HG03066 (cell line): ENCODE measurements around the gene PAK2.
"Not testable (repeated sequence)": the region's sequence is repeated elsewhere in the genome, so short reads cannot be mapped to it uniquely, and the experiment has no call there.

ENCODE experiments used
- ATAC-seq: cut with Tn5 transposase; IDR thresholded peaks from one replicate; pipeline ENCODE4 v1.9.1; 2021; ENCODE audit warnings: low read depth; ENCODE audit not compliant: unreplicated experiment

PAK2 gene

DNA sequence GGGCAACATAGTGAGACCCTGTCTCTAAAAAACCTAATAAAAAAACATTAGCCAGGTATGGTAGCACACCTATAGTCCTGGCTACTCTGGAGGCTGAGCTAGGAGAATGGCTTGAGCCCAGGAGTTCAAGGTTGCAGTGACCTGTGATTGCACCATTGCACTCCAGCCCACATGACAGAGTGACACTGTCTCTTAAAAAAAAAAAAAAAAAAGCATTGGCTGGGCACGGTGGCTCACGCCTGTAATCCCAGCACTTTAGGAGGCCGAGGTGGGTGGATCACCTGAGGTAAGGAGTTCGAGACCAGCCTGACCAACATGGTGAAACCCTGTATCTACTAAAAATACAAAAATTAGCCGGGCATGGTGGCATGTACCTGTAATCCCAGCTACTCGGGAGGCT, 99.7 kb downstream of the PAK2 start:
- ATAC-seq, result not testable (repeated sequence)

DNA sequence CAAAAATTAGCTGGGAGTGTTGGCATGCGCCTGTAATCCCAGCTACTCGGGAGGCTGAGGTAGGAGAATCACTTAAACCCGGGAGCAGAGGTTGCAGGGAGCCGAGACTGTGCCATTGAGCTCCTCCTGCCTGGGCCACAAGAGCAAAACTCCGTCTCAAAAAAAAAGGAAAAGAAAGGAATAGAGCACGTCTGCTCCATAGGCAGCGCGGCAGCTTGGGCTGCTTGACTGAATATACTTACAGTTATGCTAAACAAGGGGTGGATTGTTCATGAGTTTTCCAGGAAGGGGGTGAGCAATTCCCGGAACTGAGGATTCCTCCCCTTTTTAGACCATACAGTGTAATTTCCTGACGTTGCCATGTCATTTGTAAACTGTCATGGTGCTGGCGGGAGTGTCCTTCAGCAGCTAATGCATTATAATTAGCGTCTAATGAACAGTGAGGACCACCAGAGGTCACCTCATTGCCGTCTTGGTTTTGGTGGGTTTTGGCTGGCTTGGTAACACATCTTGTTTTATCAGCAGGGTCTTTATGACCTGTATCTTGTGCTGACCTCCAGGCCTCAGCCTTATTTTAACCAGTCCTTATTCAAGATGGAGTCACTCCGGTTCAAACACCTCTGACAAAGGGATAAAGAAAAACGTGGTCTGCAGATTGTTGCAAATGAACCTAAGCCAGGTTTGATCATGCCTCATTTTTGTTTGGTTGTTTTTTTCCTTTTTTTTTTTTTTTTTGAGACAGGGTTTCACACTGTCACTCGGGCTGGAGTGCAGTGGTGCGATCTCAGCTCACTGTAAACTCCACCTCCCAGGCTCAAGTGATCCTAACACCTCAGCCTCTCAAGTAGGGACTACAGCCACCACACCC, 103.1 kb downstream of the PAK2 start:
- ATAC-seq, result no peak

DNA sequence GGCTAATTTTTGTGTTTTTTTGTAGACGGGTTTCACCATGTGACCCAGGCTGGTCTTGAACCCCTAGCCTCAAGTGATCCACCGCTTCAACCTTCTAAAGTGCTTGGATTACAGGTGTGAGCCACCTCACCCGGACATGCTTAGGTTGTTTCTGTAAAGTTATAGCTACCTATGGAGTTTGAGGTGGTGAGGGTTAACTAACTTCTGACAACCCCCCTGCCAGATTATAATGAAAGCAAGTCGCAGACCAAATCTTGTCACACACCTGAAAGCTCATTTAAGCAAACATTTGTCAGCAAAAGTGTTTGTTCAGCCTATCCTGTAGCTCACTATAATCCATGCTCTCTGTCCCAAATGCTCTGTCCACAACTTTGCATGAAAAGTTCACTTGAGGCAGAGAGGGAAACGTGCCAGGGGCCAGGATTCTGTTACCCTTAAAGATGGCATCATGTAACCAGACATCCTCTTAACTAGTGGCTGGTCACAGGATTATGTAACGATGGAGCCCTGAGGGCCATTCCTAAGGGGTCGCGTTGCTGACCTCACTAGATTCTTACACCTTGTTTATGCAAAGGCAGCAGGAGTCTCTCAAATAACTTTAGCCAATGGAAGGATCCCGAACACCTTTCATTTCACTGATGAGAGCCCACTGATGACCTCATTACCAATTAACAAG, 103.9 kb downstream of the PAK2 start:
- no peak for ATAC-seq

DNA sequence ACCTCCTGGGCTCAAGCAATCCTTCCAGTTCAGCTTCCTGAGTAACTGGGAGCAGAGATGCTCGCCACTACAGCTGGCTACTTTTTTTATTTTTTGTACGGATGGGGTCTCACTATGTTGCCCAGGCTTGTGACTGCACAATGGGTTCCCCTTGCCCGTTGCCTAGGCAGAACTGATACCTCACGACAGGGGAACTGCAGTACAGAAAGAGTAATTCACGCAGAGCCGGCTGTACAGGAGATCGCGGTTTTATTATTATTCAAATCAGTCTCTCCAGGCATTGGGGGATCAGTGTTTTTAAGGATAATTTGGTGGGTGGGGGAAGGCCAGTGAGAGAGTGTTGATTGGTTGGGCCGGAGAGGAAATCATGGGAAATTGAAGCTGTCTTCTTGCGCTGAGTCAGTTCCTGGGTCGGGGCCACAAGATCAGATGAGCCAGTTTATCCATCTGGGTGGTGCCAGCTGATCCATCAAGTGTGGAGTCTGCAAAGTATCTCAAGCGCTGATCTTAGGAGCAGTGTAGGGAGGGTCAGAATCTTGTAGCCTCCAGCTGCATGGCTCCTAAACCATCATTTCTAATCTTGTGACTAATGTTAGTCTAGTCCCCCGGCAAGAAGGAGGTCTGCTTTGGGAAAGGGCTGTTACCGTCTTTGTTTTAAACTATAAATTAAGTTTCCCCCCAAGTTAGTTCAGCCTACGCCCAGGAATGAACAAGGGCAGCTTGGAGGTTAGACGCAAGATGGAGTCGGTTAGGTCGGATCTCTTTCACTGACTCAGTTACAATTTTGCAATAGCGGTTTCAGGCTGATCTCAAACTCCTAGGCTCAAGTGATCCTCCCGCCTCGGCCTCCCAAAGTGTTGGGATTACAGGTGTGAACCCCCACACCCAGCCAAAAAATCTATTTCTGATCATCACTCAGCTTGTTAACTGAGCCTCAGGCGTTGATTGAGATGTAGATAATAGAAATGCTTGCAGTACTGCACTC, 104.9 kb downstream of the PAK2 start:
- ATAC-seq, result not testable (repeated sequence)

DNA sequence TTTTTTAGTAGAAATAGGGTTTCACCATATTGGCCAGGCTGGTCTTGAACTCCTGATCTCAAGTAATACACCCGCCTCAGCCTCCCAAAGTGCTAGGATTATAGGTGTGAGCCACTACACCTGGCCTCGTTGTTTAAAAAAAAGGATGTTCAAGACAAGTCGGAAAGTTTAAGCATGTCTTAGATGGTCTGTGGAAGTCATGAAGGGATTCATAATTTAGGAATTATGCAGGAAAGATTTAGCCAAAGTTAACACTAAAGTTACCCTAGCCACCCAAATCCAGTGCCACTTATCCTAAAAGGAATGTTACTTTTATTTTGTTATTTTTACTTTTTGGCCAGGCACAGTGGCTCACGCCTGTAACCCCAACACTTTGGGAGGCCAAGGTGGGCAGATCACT, 108.7 kb downstream of the PAK2 start:
- ATAC-seq, result not testable (repeated sequence)

DNA sequence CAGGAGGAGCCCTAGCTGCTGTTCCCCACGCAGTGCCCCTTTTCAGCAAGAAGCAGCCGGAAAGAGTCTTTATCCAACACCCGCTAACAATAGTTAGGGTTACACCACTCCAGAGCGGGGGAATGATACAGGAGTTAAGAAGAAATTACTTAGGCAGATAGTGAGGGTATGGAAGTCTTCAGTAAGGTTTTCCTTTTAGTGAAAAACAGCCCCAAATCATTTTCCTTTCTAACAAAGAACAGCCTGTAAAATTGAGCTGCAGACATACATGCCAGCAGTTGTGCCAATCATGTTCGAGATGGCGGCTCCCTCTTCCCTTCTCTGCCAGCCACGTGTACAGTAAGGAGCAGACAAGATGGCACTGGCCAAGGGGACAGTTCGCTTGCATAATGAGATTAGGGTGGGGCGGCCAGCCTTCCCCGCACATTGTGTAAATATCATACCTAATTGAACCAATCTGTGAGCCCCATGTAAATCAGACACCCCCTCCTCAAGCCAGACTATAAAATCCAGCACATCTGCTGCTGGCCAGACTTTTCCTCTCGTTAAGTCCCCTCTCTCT, 109.6 kb downstream of the PAK2 start:
- no peak for ATAC-seq

DNA sequence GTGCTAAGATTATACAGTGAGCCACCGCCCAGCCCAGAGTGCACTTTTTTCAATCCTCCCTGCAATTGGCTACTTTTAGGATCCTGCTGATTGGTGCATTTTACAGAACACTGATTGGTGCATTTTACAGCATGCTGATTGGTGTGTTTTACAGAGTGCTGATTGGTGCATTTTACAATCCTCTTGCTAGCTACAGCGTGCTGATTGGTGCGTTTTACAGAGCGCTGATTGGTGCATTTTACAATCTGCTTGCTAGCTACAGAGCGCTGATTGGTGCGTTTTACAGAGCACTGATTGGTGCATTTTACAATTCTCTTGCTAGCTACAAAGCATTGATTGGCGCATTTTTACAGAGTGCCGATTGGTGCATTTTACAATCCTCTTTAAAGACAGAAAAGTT, 123.3 kb downstream of the PAK2 start:
- not testable (repeated sequence) for ATAC-seq

DNA sequence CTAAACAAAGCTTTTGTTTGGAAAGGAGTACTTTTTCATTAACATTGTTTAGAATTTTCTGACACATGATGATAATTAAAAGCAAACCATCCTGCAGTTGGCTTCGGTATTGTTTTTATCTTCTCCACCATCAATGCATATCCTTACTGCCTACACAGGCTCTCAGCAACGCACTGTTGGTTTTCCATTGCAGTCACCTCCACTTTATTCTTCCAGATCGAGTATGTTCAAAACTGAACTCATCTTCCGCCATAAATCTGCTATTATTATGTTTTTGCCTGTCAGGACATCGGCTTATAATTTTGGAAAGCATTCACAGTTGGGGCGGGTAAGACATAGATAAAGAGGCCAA, 127.5 kb downstream of the PAK2 start:
- ATAC-seq, result no peak

DNA sequence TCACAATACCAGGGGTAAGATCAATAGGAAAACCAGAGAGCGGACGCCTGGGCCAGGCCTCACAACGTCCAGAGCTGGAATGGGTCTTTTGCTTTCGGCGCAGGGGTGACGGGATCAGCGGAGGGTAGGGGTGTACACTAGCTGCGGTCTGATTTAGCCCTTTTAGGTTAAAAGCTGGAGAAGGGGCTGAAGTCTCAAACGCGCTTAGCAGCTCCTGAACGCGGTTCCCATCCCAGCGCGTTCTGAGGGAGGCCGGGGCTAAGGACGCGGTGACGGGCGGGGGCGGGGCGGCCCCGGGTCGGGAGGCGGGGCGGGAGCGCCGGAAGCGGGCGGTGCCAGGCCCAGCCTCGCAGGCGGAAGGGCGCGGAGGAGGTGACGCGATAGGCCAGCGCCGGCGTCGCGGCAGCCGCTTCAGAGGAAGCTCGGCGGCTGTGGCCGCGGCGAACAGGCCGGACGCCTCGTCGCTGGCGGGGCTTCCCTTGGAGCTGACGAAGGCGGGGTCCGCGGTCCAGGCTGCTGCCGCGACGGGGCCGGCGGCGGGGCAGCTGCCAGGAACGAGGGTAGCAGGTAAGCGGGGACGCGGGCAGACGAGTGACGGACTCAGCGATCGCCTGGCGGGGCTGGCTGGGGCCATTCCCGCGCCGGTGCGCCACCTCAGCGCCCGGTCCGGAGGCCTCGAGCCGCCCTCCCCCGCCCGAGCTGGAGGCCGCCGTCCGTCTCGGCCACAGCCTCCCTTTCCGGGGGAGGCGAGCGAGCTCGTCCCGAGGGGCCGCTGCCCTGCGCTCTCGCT, 128.0 kb downstream of the PAK2 start, which contains the start of gene SENP5:
Gene SENP5, plus strand, starts transcription at position 414 of the 790 bp plus-strand sequence. CDS start 17,262 bp downstream, outside the sequence.
- ATAC-seq, result peak; percentile 86

DNA sequence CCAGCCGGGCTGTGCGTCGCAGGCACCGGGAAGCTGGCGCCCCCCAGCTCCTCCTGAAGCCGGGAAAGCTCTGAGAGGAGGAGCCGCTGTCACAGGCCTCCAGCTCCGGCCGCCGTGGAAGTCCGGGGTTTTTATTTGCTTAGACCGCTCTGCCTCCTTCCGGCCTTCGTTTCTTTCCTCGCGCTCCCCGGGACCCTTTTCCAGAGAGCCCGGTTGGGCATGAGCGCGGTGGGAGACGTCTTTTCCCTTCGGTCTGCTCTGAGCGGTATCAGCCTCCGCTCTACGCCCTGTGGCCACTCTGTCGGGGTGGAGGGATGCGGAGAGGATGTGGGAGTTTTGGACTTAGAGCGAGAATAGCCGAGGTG, 128.6 kb downstream of the PAK2 start:
- no peak for ATAC-seq

DNA sequence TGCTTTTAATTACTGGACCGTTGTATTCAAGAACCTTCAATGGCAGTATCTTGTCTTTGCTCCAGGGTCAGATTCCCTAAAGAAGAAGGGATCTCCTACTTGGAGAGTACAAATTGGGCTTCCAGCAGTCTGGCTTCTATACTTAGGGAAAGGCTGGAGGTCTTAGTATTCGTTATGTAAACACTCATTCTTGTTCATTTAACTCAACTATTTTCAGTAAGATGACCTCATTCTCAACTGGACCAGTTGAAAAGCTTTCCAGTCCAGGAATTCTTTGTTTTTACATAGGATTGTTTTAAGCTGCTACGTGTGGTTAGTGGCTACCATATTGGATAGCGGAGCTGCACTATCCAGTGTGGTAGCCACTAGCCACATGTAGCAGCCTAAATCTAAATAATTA, 132.7 kb downstream of the PAK2 start:
- no peak for ATAC-seq

DNA sequence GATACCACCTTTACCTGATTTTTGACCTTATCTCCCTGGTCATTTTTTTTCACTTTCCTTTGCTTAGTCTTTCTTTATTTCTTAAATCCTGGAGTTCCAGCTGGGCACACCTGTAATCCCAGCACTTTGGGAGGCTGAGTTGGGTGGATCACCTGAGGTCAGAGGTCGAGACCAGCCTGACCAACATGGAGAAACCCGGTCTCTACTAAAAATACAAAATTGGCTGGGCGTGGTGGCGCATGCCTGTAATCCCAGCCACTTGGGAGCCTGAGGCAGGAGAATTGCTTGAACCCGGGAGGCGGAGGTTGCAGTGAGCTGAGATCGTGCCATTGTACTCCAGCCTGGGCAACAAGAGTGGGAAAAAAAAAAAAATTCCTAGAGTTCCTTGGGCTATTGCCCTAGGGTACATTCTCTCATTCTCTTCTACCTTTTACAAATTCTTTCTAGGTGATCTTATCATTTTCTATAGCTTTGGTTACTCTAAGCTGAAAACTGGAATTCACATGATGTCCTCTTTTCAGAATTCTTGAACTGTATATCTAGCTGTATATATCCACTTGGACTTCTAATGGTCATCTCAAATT, 134.9 kb downstream of the PAK2 start:
- not testable (repeated sequence) for ATAC-seq

DNA sequence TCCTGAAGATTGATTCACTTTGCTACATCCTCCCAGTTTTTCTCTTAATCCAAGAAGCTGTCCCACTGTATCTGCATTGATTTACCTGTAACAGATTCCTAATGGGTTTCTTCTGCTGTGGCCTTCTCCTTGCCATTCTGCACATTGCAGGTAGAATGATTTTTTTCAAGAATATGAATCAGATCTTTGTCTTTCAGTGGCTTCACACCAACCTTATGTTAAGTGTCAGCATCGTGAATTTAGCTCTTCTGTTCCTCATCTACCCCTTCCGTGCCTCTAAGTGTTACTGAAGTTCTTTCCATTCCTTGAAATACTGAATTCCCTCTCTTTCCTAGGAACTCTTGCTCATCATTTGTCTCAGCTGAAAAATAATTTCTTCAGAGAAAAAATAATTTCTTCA, 135.6 kb downstream of the PAK2 start:
- ATAC-seq, result no peak
